HG02981 (cell line): ENCODE measurements around the gene TRMT61A.
A peak's percentile ranks its signal among the peaks of the same experiment; 100 is the strongest.
"Not testable (repeated sequence)": the region's sequence is repeated elsewhere in the genome, so short reads cannot be mapped to it uniquely, and the experiment has no call there.

Source experiments
- ATAC-seq: cut with Tn5 transposase; IDR thresholded peaks from one replicate; pipeline ENCODE4 v1.9.1; 2021; ENCODE audit warnings: mild to moderate bottlenecking, moderate library complexity; ENCODE audit not compliant: unreplicated experiment

The TRMT61A gene

GRCh38 chr14:103521951-103522563 is 6.9 kb upstream of the TRMT61A start:
- ATAC-seq = no peak

- no peak for ATAC-seq
Observed at GRCh38 chr14:103522649-103523574, 6.1 kb upstream of the TRMT61A start, which contains the start of gene CKB. TSS of gene CKB (minus strand) at chr14:103522830. CDS start at chr14:103522493, 337 bp downstream.

DNA sequence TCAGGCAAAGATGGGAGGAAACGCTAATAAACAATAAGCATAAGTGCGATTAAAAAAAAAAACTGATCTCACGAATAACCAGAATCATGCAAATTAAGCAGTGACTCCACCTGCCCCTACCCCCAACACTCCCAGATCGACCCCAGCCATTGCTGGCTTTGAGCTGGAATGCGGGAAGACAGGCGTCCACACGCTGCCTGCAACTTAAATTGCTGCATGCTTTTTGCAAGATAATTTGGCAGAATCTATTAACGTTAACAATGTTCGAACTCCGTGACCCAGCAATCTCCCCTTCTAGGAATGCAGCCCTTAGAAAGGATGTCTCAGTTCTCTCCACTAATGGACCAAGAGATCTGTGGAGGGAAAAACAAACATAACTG is 5.4 kb upstream of the TRMT61A start:
- ATAC-seq = no peak

DNA sequence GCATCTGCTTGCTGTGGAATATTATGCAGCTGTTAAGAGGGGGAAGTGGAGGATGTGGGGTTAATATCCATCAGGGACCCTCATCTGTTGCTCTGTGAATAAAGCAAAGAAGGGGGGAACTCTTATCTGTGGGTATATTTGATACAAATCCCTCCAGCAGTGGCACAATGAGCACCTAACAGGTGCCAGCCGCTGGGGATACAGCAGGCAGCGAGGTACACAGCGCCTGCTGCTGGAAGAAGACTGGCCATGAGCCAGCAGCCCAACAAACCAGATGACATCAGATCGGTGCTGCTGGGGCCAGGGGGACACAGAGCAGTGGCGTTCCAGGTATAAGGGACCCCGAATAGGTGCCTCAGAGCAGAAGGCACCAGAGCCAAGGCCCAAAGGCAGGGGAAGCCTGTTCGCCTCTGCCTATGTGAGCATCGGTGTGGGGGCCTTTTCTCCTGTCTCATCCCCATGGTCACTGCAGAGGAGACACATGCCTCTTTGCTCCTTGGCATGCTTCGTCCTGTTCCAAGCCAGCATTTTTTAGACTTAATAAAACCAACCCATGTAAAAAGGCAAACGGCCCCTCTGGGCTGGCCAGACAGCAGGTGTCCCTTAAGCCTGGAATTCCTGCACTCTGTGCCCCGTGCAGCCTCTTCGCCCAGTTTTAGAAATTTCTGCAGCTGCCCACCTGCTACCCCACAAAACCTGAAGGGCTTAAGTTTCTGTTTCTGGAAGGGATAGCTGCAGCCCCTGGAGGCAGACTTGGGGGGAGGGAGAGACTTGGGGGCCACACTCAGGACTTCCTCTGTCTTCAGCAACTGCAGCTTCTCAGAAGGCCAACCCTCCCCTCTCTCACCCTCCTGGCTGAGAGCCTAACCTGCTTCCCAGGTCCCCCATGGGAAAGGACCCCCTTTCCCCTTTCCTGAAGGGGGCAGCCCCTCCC is 4.7 kb upstream of the TRMT61A start:
- ATAC-seq = no peak

DNA sequence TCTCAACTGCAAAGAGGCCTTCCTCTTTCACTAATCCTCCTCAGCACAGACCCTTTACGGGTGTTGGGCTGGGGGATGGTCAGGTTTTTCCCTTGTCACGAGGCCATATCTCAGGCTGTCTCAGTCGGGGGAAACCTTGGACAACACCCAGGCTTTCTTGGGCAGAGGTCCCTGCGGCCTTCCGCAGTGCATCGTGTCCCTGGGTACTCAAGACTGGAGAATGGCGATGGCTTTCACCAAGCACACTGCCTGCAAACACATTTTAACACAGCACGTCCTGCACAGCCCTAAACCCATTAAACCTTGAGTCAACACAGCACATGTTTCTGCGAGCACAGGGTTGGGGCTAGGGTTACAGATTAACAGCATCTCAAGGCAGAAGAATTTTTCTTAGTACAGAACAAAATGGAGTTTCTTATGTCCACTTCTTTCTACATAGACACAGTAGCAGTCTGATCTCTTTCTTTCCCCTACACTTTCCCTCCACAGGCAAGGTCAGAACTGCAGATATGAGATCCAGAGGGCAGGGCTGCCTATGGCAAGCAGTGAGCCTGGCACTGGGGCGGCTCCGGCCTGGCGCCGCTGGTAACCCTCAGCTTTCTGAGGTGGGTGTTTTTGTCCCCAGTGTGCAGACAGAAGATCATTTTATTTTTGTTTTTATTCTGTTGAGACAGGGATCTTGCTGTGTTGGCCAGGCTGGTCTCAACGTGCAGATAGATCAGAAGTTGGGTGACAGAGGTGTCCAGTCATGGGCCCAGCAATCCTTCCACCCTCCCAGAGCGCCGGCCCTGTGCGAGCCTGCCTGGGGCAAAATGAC is 3.4 kb upstream of the TRMT61A start:
- ATAC-seq = not testable (repeated sequence)

GRCh38 chr14:103526247-103526913 is 2.6 kb upstream of the TRMT61A start:
- ATAC-seq = no peak

- ATAC-seq = no peak
Observed at GRCh38 chr14:103526914-103527248, 2.1 kb upstream of the TRMT61A start.

DNA sequence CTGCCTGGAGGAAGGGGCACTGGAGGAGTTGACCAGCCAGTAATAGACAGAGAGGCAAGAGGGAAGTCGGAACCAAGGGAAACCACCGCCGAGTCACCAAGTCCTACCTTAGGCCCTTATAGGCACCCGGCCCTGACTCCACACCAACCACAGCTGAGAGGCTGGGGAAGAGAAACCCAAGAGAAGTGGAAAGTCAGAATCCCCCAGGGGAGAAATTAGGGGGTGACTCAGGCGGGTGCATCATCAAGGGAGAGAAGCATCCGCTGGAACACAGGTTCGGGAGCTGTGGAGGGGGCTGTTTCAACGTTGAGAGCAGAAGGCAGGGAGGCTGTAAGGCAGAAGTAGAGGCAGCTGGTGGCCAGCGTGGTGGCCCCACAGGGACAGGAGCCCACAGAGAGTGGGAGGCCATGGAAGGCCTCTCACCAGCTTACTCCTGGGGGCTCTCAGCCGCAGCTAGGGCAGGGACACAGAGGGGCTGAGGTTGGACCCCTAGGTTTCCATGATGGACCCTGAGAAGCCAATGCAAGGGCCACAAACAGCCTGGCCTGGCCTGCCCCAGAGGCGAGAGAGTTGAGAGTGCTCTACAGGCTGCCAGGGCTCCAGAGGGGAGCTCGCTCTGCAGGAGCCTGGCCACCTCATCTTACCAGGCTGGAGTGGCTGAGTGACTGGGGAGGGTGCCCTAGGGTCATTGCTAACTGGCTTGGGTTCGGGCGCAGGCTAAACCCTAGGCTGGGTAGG is 1.4 kb upstream of the TRMT61A start:
- ATAC-seq = peak; percentile 65

GRCh38 chr14:103528146-103528586 is 830 bp upstream of the TRMT61A start:
- ATAC-seq = no peak

DNA sequence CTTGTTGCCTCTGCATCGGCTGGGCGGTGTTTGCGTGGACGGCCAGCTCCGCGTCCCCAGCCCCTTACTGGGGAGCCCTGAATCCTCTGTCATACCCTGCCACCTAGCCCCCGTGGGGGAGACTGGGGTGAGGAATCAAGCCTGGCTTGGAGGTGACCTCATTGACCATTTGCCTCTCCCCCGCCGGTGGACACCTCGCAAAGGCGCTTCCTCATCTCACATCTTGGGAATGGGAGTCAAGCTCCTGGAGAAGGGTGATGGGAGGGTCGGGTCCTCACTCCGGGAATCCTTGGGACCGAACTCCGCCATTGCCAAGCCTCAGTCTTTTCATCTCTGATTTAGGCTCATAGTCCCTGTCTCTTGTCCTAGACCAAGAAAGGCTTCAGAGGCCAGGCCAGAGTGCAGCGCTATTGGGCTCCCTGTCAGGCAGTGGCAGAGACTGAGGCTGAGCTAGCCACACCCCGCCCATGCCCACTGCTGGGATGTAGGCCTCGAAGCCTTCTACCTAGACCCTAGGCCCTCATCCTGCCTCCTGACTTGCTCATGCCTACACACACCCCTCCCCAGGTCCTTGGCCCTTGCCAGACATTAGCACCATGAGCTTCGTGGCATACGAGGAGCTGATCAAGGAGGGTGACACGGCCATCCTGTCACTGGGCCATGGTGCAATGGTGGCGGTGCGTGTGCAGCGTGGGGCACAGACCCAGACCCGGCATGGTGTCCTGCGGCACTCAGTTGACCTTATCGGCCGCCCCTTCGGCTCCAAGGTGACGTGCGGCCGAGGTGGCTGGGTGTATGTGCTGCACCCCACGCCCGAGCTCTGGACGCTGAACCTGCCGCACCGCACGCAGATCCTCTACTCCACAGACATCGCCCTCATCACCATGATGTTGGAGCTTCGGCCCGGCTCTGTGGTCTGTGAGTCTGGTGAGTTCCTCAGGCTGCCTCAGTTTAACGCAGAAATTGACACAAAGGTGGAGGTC is 678 bp downstream of the TRMT61A start:
- no peak for ATAC-seq

GRCh38 chr14:103530390-103530789 is 1.4 kb downstream of the TRMT61A start:
- no peak for ATAC-seq

DNA sequence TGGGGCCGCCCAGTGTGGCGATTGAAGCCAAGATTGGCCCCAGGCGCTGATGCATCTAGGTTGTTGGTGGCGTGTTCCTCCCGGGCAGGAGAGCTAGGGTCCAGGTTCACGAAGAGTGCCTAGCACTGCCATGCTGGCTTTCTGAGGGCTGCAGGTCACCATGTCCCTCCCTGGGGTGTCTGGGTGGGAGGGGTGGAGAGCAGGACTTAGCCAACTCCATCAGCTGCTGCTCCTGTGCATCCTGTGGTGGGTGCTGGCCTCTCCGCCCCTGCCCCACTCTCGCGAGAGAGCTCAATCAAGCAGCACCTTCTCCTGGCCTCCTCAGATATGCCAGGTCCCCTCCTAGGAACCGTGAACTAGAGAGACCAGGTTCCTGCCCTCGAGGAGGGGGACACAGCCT is 1.8 kb downstream of the TRMT61A start:
- no peak for ATAC-seq

GRCh38 chr14:103531421-103532215 is 2.6 kb downstream of the TRMT61A start:
- no peak for ATAC-seq

GRCh38 chr14:103532216-103533136 is 3.5 kb downstream of the TRMT61A start:
- no peak for ATAC-seq

GRCh38 chr14:103533137-103533998 is 4.4 kb downstream of the TRMT61A start:
- ATAC-seq = no peak
